ENCODE measurements around the gene MYL10. TPM values are rescaled to one million over a fixed set of nuclear protein-coding genes. Genes with fewer than 3 reads are reported as not detected.

MYL10 gene
- total RNA-seq, 4 donors from 2014 or later, result not detected

GRCh38 chr7:101667399-101667798, 38.3 kb upstream of the MYL10 start:
- no peaks in the 10 kb centered on the region for H3K4me1 ChIP-seq
- H3K4me3 ChIP-seq, result no peak overlapping the region
- H3K9me3 ChIP-seq, result no peaks in the 10 kb centered on the region
- no peak for DNase-seq
- WGBS, 2 donors (ENCODE audit: low coverage in 1 of 2), result 69 to 83% methylated on average over 3 of the region's 3 CpGs
- no peak overlapping the region for H3K27ac ChIP-seq
- H3K36me3 ChIP-seq, result no peaks in the 10 kb centered on the region
- in situ Hi-C loops (cut with MboI; ENCODE audit: low pct_ligation_motif_present in 1 of 4, low pct_unique_long_range_greater_than_20kb in 1 of 4, low sequenced_read_pairs in 3 of 4), result no loop called here
- H3K27me3 ChIP-seq, result no peaks in the 10 kb centered on the region
- TF ChIP-seq POLR2AphosphoS5 (IDR thresholded peaks at IDR 0.05), result no peak
- TF ChIP-seq POLR2A (IDR thresholded peaks at IDR 0.05), result no peak
- no peak for TF ChIP-seq EP300 (IDR thresholded peaks at IDR 0.05; ENCODE audit: low read depth)
- no peak for TF ChIP-seq CTCF (IDR thresholded peaks at IDR 0.05)
- intact Hi-C loops (cut with DNase I; ENCODE audit: low total_unique reads), result no loop called here

- H3K36me3 ChIP-seq, result no peaks in the 10 kb centered on the region
- no peaks in the 10 kb centered on the region for H3K27me3 ChIP-seq
- H3K4me1 ChIP-seq, result no peaks in the 10 kb centered on the region
- intact Hi-C loops (cut with DNase I; ENCODE audit: low total_unique reads), result no loop called here
- no peaks in the 10 kb centered on the region for H3K9me3 ChIP-seq
- DNase-seq, result no peak
- in situ Hi-C loops (cut with MboI; ENCODE audit: low pct_ligation_motif_present in 1 of 4, low pct_unique_long_range_greater_than_20kb in 1 of 4, low sequenced_read_pairs in 3 of 4), result no loop called here
- 68 to 72% methylated on average over 2 to 4 of the region's 4 CpGs for WGBS, 2 donors (ENCODE audit: low coverage in 1 of 2)
- no peak overlapping the region for H3K27ac ChIP-seq
- TF ChIP-seq POLR2AphosphoS5 (IDR thresholded peaks at IDR 0.05) (no peak), EP300 (IDR thresholded peaks at IDR 0.05; ENCODE audit: low read depth) (no peak), POLR2A (IDR thresholded peaks at IDR 0.05) (no peak), CTCF (IDR thresholded peaks at IDR 0.05) (no peak)
- no peak overlapping the region for H3K4me3 ChIP-seq
Observed at GRCh38 chr7:101666741-101667140, 37.6 kb upstream of the MYL10 start.

GRCh38 chr7:101666293-101666692, 37.2 kb upstream of the MYL10 start:
- in situ Hi-C loops (cut with MboI; ENCODE audit: low pct_ligation_motif_present in 1 of 4, low pct_unique_long_range_greater_than_20kb in 1 of 4, low sequenced_read_pairs in 3 of 4) (no loop called here), intact Hi-C loops (cut with DNase I; ENCODE audit: low total_unique reads) (no loop called here)
- Histone ChIP-seq H3K36me3 (no peaks in the 10 kb centered on the region), H3K4me1 (no peaks in the 10 kb centered on the region), H3K4me3 (no peak overlapping the region), H3K9me3 (no peaks in the 10 kb centered on the region), H3K27ac (no peak overlapping the region), H3K27me3 (no peaks in the 10 kb centered on the region)
- no peak for TF ChIP-seq POLR2AphosphoS5 (IDR thresholded peaks at IDR 0.05)
- TF ChIP-seq POLR2A (IDR thresholded peaks at IDR 0.05), result no peak
- DNase-seq, result no peak
- WGBS, 2 donors (ENCODE audit: low coverage in 1 of 2), result 78% methylated on average over 8 of the region's 8 CpGs; no CpG with 5 or more reads in 1 of the 2 donors

GRCh38 chr7:101664893-101665471, 35.9 kb upstream of the MYL10 start:
- in situ Hi-C loops (cut with MboI; ENCODE audit: low pct_ligation_motif_present in 1 of 4, low pct_unique_long_range_greater_than_20kb in 1 of 4, low sequenced_read_pairs in 3 of 4) (no loop called here), intact Hi-C loops (cut with DNase I; ENCODE audit: low total_unique reads) (no loop called here)
- TF ChIP-seq POLR2AphosphoS5 (IDR thresholded peaks at IDR 0.05) (no peak), POLR2A (IDR thresholded peaks at IDR 0.05) (no peak), CTCF (IDR thresholded peaks at IDR 0.05) (no peak), EP300 (IDR thresholded peaks at IDR 0.05; ENCODE audit: low read depth) (no peak)
- H3K27ac ChIP-seq, result no peak overlapping the region
- 86 to 100% methylated on average over 2 to 10 of the region's 10 CpGs for WGBS, 2 donors (ENCODE audit: low coverage in 1 of 2)
- no peaks in the 10 kb centered on the region for H3K4me1 ChIP-seq
- no peak overlapping the region for H3K4me3 ChIP-seq
- no peaks in the 10 kb centered on the region for H3K36me3 ChIP-seq
- H3K9me3 ChIP-seq, result no peaks in the 10 kb centered on the region
- H3K27me3 ChIP-seq, result no peaks in the 10 kb centered on the region
- DNase-seq, result no peak

GRCh38 chr7:101664436-101664835, 35.3 kb upstream of the MYL10 start:
- Histone ChIP-seq H3K4me1 (no peaks in the 10 kb centered on the region), H3K9me3 (no peaks in the 10 kb centered on the region), H3K27me3 (no peaks in the 10 kb centered on the region), H3K4me3 (no peak overlapping the region), H3K36me3 (no peaks in the 10 kb centered on the region), H3K27ac (no peak overlapping the region)
- in situ Hi-C loops (cut with MboI; ENCODE audit: low pct_ligation_motif_present in 1 of 4, low pct_unique_long_range_greater_than_20kb in 1 of 4, low sequenced_read_pairs in 3 of 4), result no loop called here
- TF ChIP-seq POLR2A (IDR thresholded peaks at IDR 0.05), result no peak
- no peak for DNase-seq
- 70% methylated on average over 9 of the region's 9 CpGs; no CpG with 5 or more reads in 1 of the 2 donors for WGBS, 2 donors (ENCODE audit: low coverage in 1 of 2)
- intact Hi-C loops (cut with DNase I; ENCODE audit: low total_unique reads), result no loop called here

Measured in transverse colon (tissue), 4 donors.